Duodenal mucosa (tissue), 2 donors: ENCODE results near the gene PRKG1.

Source experiments
- H3K27ac ChIP-seq: one replicate; pipeline ENCODE4 v1.7.0; 2013; ENCODE audit warnings: low read depth, low read length
- H3K27me3 ChIP-seq, 2 donors: one replicate each; pipeline ENCODE4 v1.7.0; 2013; ENCODE audit warnings: low read length in 2 of 2, control low read depth in 1 of 2; ENCODE audit not compliant: insufficient read depth in 2 of 2, control insufficient read depth in 1 of 2
- H3K36me3 ChIP-seq, 2 donors: one replicate each; pipeline ENCODE4 v1.7.0; 2013; ENCODE audit warnings: low read length in 2 of 2, control low read depth in 1 of 2; ENCODE audit not compliant: insufficient read depth in 2 of 2, control insufficient read depth in 1 of 2
- H3K4me1 ChIP-seq, 2 donors: one replicate each; pipeline ENCODE4 v1.7.0; 2013; ENCODE audit warnings: low read length in 2 of 2, control low read depth in 1 of 2; ENCODE audit not compliant: insufficient read depth in 2 of 2, control insufficient read depth in 1 of 2
- H3K4me3 ChIP-seq, 2 donors: one replicate each; pipeline ENCODE4 v1.7.0; 2013; ENCODE audit warnings: low read length in 2 of 2, low read depth in 1 of 2
- H3K9ac ChIP-seq, 2 donors: one replicate each; pipeline ENCODE4 v1.7.0; 2013; ENCODE audit warnings: low read length in 2 of 2, low read depth in 1 of 2
- H3K9me3 ChIP-seq, 2 donors: one replicate each; pipeline ENCODE4 v1.7.0; 2013; ENCODE audit warnings: low read length in 2 of 2, control low read depth in 1 of 2; ENCODE audit not compliant: control insufficient read depth in 1 of 2

Gene PRKG1

DNA sequence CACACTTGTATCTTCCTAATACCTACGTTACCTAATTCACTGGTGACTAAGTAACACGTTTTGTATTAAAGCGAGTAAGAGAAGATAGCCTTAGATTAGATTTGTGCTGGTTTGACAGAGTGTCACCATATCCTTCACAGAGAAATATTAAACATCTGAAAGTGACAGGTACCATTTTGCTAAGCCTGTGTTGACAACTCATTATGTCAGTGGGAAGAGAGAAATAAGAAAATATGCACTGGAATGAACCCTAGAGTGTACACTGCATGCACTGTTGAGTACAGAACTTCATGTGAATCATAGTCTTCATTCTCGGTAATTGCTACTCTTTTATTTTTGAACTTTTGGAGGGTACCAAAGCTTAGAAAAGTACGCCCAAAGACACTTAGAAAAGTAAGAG is 10.9 kb downstream of the PRKG1 start:
- no peaks in the 10 kb centered on the region for H3K9me3 ChIP-seq

GRCh38 chr10:51086710-51087109 is 12.4 kb downstream of the PRKG1 start:
- H3K4me3 ChIP-seq: no peak overlapping the region
- no peaks in the 10 kb centered on the region for H3K4me1 ChIP-seq
- H3K27me3 ChIP-seq: no peaks in the 10 kb centered on the region
- no peaks in the 10 kb centered on the region for H3K36me3 ChIP-seq
- H3K27ac ChIP-seq: no peak overlapping the region
- no peaks in the 10 kb centered on the region for H3K9me3 ChIP-seq
- H3K9ac ChIP-seq: no peak overlapping the region

More for the DNA sequence above, 10.9 kb downstream of the PRKG1 start:
- H3K4me1 ChIP-seq: no peaks in the 10 kb centered on the region
- H3K27ac ChIP-seq: no peak overlapping the region
- no peak overlapping the region for H3K9ac ChIP-seq
- H3K27me3 ChIP-seq: peaks cover 0 to 2% of the 10 kb centered on the region in 2 donors
- H3K36me3 ChIP-seq: no peaks in the 10 kb centered on the region
- no peak overlapping the region for H3K4me3 ChIP-seq

DNA sequence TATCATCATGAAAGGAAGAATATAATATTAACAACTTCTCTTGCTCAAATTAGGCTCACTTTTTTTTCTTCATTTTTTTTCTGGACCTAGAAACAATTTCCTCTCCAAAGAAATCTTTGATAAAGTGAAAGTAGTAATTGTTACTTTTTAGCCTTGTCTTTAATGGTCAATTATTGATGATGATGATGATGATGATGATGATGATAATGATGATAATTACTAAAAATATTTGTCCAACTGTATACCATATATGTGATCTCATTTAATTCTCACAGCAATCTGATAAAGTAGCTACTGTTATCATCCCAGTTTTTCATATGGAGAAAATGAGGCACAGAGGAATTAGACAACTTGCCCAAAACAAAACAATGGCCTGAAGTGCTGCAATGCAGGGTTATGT is 12.8 kb downstream of the PRKG1 start:
- no peaks in the 10 kb centered on the region for H3K27me3 ChIP-seq
- no peaks in the 10 kb centered on the region for H3K9me3 ChIP-seq
- no peak overlapping the region for H3K27ac ChIP-seq
- H3K36me3 ChIP-seq: no peaks in the 10 kb centered on the region
- no peak overlapping the region for H3K4me3 ChIP-seq
- H3K4me1 ChIP-seq: no peaks in the 10 kb centered on the region
- no peak overlapping the region for H3K9ac ChIP-seq

- no peak overlapping the region for H3K9ac ChIP-seq
- H3K27ac ChIP-seq: no peak overlapping the region
- no peaks in the 10 kb centered on the region for H3K27me3 ChIP-seq
- H3K36me3 ChIP-seq: no peaks in the 10 kb centered on the region
- no peaks in the 10 kb centered on the region for H3K4me1 ChIP-seq
- no peak overlapping the region for H3K4me3 ChIP-seq
- no peaks in the 10 kb centered on the region for H3K9me3 ChIP-seq
Measured at GRCh38 chr10:51090190-51090589, 15.9 kb downstream of the PRKG1 start.

DNA sequence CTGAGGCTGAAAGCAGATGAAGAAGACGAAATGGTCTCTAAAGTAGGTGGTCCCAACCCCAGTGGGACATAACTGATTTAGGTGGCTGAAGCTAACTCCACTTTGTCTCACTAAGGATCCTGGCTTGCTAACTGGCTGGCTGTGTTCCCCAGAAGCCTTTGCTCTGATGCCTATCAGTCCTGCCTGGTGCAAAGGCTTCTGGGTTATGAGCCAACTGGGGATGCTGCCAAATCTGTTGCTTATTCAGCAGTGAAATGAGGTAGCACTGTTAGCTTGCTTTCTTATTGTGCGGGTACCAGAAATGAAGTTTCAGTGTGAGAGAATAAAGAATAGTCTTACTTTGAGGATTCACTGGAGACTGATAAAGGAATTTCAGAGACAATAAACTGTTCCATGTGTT is 18.1 kb downstream of the PRKG1 start:
- no peaks in the 10 kb centered on the region for H3K27me3 ChIP-seq
- H3K27ac ChIP-seq: no peak overlapping the region
- no peaks in the 10 kb centered on the region for H3K36me3 ChIP-seq
- no peaks in the 10 kb centered on the region for H3K4me1 ChIP-seq
- no peak overlapping the region for H3K4me3 ChIP-seq
- no peaks in the 10 kb centered on the region for H3K9me3 ChIP-seq
- no peak overlapping the region for H3K9ac ChIP-seq

DNA sequence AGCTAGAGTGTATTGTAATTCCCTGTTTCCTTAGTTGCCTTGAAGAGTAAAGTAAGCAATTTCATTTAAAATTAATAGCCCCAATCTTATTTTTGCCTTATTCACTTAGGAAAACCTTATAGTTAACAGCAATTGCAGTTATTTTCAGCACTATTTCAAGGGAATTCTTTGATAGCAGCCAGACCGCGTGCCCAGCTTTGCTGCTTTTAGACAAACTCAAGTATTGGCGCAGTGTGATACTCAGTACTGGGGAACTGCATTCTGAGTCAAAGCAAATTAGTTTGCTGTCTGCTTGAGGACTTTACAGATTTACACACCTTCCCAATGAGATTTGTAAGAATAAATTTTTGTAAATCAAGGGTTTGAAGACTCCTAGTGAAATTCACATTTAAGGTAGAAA is 21.2 kb downstream of the PRKG1 start:
- Histone ChIP-seq H3K4me3 (no peak overlapping the region), H3K9me3 (no peaks in the 10 kb centered on the region), H3K27ac (no peak overlapping the region), H3K27me3 (no peaks in the 10 kb centered on the region), H3K4me1 (no peaks in the 10 kb centered on the region), H3K36me3 (no peaks in the 10 kb centered on the region), H3K9ac (no peak overlapping the region)

DNA sequence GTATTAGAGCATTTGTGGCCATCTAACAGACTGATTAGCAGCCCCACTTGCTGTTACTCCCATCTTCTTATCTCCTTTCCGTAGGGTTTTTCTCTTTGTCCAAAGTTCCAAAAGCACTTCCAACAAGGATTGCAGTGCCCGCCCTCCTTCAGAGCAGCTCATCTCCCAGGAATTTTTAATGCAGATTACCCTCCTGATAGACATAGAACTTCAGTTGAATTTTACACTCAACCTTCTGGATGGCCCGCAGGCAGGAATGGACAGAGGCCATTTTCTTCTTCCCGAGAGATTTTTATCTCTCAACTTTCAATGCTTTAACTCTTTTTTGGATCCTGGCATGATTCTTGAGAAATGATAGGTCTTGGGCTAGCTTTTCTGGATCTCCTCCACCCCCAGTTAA is 23.3 kb downstream of the PRKG1 start:
- H3K27ac ChIP-seq: no peak overlapping the region
- no peaks in the 10 kb centered on the region for H3K4me1 ChIP-seq
- no peaks in the 10 kb centered on the region for H3K9me3 ChIP-seq

GRCh38 chr10:51100221-51100620 is 25.9 kb downstream of the PRKG1 start:
- H3K9me3 ChIP-seq: no peaks in the 10 kb centered on the region
- no peaks in the 10 kb centered on the region for H3K4me1 ChIP-seq
- no peak overlapping the region for H3K27ac ChIP-seq
- H3K4me3 ChIP-seq: no peak overlapping the region
- no peaks in the 10 kb centered on the region for H3K27me3 ChIP-seq
- no peak overlapping the region for H3K9ac ChIP-seq
- no peaks in the 10 kb centered on the region for H3K36me3 ChIP-seq

More for the DNA sequence above, 23.3 kb downstream of the PRKG1 start:
- H3K27me3 ChIP-seq: no peaks in the 10 kb centered on the region
- no peak overlapping the region for H3K4me3 ChIP-seq
- no peaks in the 10 kb centered on the region for H3K36me3 ChIP-seq
- no peak overlapping the region for H3K9ac ChIP-seq

DNA sequence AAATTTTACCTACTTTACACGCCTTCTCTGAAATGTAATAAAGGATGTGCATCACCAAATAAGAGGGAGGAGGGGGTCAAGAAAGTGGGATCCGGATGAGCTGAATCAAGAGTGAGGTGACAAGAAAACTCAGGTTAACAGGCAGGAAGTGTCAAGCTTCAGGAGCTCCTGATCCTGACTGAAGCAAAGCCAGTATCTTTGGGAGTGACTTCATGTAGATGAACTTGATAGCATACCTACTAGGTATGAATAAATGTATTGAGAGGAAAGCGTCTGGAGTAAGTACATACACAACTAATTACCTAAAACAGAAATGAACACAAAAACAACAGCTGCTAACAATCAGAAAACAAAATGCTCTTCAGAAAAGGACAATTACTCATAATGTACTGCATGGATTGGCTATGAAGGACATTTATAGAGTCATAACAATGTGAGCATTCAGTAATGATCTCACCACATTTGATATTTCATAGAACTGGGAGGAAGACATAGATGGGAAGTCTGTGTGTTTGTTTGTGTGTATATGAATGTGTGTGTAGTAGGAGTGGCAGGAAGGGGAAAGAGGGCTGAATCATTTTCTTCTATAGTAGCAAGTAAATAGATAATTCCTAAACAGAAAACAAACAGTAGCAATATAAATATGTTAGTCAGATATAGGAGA is 29.4 kb downstream of the PRKG1 start:
- Histone ChIP-seq H3K36me3 (no peaks in the 10 kb centered on the region), H3K27me3 (no peaks in the 10 kb centered on the region), H3K4me3 (no peak overlapping the region), H3K27ac (no peak overlapping the region), H3K9ac (no peak overlapping the region), H3K9me3 (no peaks in the 10 kb centered on the region), H3K4me1 (no peaks in the 10 kb centered on the region)

DNA sequence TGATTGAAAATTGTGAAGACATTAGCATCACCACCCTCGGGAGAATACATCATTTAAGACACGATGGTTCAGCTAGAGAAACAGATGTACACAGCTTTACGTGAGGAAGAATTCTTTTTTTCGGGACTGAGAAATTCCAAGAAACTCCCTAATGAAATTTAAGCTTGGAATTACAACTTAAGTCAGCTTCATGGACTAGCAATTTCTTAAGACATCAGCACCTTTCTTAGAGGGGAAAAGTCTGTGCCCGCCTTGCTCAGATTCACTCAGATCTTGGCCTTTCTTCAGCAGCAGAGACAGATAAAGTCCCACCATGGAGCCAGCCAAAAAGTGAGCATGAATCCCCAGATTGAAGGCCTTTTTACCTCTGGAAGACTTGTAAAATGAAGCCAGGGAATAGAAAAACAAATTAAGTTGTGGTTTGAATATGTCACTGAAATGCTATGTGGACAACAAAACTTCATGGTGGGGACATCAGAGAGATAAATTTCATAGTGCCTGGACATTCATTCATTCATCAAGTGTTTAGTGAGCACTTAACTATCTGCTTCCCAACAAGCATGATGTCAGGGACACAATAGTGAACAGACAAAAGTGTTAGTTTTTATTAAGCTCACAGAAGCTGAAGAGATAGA is 32.1 kb downstream of the PRKG1 start:
- Histone ChIP-seq H3K36me3 (no peaks in the 10 kb centered on the region), H3K27ac (no peak overlapping the region), H3K27me3 (no peaks in the 10 kb centered on the region), H3K4me1 (no peaks in the 10 kb centered on the region), H3K9me3 (no peaks in the 10 kb centered on the region), H3K4me3 (no peak overlapping the region), H3K9ac (no peak overlapping the region)
